ENCODE measurements around the gene INAVA. TPM values are rescaled to one million over a fixed set of nuclear protein-coding genes. Genes with fewer than 3 reads are reported as not detected.

Gene INAVA
- total and polyA plus RNA-seq, 2 donors (not counting 1 experiment from before 2014, with no cell fraction given): 0.06 to 0.34 TPM

DNA sequence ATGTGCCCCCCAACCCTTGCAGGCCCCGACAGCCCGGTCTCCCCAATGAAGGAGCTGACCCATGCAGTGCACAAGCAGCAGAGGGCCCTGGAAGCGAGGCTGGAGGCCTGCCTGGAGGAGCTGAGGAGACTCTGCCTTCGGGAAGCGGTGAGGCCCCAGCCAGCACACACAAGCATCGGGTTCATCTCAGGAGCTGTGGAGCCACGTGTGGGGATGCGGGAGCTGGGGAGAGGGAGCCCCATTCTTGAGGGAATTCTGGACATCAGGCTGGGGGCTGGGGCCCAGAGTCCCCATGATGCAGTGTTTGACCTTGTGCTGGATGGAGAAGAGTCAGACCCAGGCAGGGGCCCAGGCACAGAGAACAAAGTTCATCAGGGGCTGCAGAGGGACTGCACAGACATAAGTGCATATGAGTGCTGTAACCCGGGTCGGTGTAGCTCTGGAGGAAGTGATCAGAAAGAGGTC lies 4.8 kb downstream of the INAVA start:
- Histone ChIP-seq H3K4me1 (ENCODE audit: control insufficient read depth in 2 of 2, insufficient read depth in 2 of 2, low read length in 2 of 2) (peaks cover 5 to 20% of the 10 kb centered on the region in 2 donors), H3K4me2 (replicated peaks; ENCODE audit: low read depth, low read length, poor library complexity, severe bottlenecking) (no peak overlapping the region), H4K20me1 (ENCODE audit: control insufficient read depth, insufficient read depth, low read length, poor library complexity, severe bottlenecking) (no peaks in the 10 kb centered on the region), H2AFZ (ENCODE audit: insufficient read depth, low read depth, low read length, poor library complexity, severe bottlenecking) (no peak overlapping the region), H3K9me3 (ENCODE audit: control extremely low read depth in 1 of 3, control insufficient read depth in 2 of 3, insufficient read depth in 1 of 3, low read length in 2 of 3) (no peaks in the 10 kb centered on the region), H3K36me3 (replicated peaks in 1 of 2; ENCODE audit: control extremely low read depth in 1 of 2, control insufficient read depth in 1 of 2, extremely low read depth in 1 of 2, insufficient read depth in 2 of 2, low read length in 1 of 2) (no peaks in the 10 kb centered on the region), H3K27ac (ENCODE audit: low read length in 2 of 2) (no peak overlapping the region), H3K79me2 (ENCODE audit: control insufficient read depth, insufficient read depth, low read length) (no peaks in the 10 kb centered on the region), H3K27me3 (replicated peaks in 1 of 4; ENCODE audit: control extremely low read depth in 1 of 4, control insufficient read depth in 3 of 4, insufficient read depth in 4 of 4, low read length in 3 of 4) (peaks cover 0 to 4% (median under 1%) of the 10 kb centered on the region in 4 experiments), H3K9ac (ENCODE audit: low read length) (no peak overlapping the region), H3K4me3 (ENCODE audit: control extremely low read depth in 1 of 5, extremely low read depth in 1 of 5, insufficient read depth in 1 of 5, low read depth in 2 of 5, low read length in 4 of 5) (no peak overlapping the region)
- ChIA-PET POLR2A (no interaction called here), CTCF (no interaction called here)
- WGBS (ENCODE audit: insufficient coverage): 89% methylated on average over 10 of the region's 10 CpGs
- Mint-ChIP-seq H3K4me3 (no peak overlapping the region), H3K27ac (no peak overlapping the region), H3K27me3 (no peaks in the 10 kb centered on the region), H3K4me1 (peaks cover 23% of the 10 kb centered on the region), H3K9me3 (ENCODE audit: insufficient read depth) (no peaks in the 10 kb centered on the region)
- ATAC-seq (ENCODE audit: low read depth) (no peak), DNase-seq (no peak)
- intact Hi-C loops (cut with micrococcal nuclease): no loop called here
- TF ChIP-seq, protein P1, sequence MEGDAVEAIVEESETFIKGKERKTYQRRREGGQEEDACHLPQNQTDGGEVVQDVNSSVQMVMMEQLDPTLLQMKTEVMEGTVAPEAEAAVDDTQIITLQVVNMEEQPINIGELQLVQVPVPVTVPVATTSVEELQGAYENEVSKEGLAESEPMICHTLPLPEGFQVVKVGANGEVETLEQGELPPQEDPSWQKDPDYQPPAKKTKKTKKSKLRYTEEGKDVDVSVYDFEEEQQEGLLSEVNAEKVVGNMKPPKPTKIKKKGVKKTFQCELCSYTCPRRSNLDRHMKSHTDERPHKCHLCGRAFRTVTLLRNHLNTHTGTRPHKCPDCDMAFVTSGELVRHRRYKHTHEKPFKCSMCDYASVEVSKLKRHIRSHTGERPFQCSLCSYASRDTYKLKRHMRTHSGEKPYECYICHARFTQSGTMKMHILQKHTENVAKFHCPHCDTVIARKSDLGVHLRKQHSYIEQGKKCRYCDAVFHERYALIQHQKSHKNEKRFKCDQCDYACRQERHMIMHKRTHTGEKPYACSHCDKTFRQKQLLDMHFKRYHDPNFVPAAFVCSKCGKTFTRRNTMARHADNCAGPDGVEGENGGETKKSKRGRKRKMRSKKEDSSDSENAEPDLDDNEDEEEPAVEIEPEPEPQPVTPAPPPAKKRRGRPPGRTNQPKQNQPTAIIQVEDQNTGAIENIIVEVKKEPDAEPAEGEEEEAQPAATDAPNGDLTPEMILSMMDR (IDR thresholded peaks at IDR 0.05): no peak
- no peak for TF ChIP-seq EZH2 (IDR thresholded peaks at IDR 0.05; ENCODE audit: borderline replicate concordance, insufficient read depth, low read depth, low read length, poor library complexity, severe bottlenecking)

DNA sequence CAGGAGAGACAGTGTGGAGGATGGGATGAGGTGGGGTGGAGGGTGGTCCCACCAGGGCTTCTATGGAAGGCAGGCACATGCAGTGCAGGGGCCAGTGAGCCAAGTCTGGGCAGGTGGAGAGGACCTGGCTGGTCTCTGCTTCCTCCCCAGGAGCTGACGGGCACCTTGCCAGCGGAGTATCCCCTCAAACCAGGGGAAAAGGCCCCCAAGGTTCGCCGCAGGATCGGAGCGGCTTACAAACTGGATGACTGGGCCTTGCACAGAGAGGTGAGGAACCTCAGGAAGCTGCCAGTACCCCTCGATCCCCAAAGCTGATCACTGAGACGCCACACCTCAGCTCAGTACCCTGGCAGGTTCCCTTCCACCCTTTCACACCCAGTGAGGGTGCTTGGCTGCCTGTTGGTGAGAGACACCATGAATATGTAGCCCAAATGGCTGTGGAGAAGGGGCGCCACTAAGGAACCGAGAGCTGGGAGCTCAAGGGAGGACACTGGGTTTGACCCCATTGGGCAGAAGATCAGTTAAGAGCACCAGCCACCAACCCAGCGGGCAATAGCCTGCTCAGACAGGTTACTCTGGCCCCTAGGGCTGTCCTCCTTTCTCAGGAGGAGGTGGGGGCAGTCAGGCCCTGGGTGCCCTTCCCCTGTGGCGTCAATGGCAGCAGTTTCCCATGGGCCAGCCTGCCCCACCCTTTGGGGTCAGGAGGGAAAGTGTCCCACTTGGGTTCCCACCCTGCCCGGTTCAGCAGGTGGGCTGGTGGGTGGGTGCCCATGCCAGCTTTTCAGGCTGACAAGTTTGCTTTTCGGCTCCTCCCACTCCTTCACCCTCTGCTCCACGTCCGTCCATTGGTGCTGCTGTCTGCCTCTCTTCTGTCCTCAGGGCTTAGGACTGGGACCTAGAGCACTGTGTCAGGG lies 5.5 kb downstream of the INAVA start:
- peaks cover 5 to 19% of the 10 kb centered on the region in 2 donors for H3K4me1 ChIP-seq (ENCODE audit: control insufficient read depth in 2 of 2, insufficient read depth in 2 of 2, low read length in 2 of 2)
- no peak overlapping the region for H3K4me2 ChIP-seq (replicated peaks; ENCODE audit: low read depth, low read length, poor library complexity, severe bottlenecking)
- no peak overlapping the region for H3K27ac ChIP-seq (ENCODE audit: low read length in 2 of 2)
- POLR2A ChIA-PET: no interaction called here
- H3K9me3 ChIP-seq (ENCODE audit: control extremely low read depth in 1 of 3, control insufficient read depth in 2 of 3, insufficient read depth in 1 of 3, low read length in 2 of 3): no peaks in the 10 kb centered on the region
- Mint-ChIP-seq H3K4me3 (no peak overlapping the region), H3K9me3 (ENCODE audit: insufficient read depth) (no peaks in the 10 kb centered on the region), H3K27ac (no peak overlapping the region), H3K4me1 (peaks cover 23% of the 10 kb centered on the region), H3K27me3 (no peaks in the 10 kb centered on the region)
- intact Hi-C loops (cut with micrococcal nuclease): no loop called here
- no peaks in the 10 kb centered on the region for H3K36me3 ChIP-seq (replicated peaks in 1 of 2; ENCODE audit: control extremely low read depth in 1 of 2, control insufficient read depth in 1 of 2, extremely low read depth in 1 of 2, insufficient read depth in 2 of 2, low read length in 1 of 2)
- WGBS (ENCODE audit: insufficient coverage): 97% methylated on average over 14 of the region's 16 CpGs
- DNase-seq (no peak), ATAC-seq (ENCODE audit: low read depth) (no peak)
- CTCF ChIA-PET: no interaction called here
- H3K79me2 ChIP-seq (ENCODE audit: control insufficient read depth, insufficient read depth, low read length): no peaks in the 10 kb centered on the region
- TF ChIP-seq, protein P1 (IDR thresholded peaks at IDR 0.05): no peak
- no peak for TF ChIP-seq EZH2 (IDR thresholded peaks at IDR 0.05; ENCODE audit: borderline replicate concordance, insufficient read depth, low read depth, low read length, poor library complexity, severe bottlenecking)
- no peak overlapping the region for H2AFZ ChIP-seq (ENCODE audit: insufficient read depth, low read depth, low read length, poor library complexity, severe bottlenecking)
- no peaks in the 10 kb centered on the region for H3K27me3 ChIP-seq (replicated peaks in 1 of 4; ENCODE audit: control extremely low read depth in 1 of 4, control insufficient read depth in 3 of 4, insufficient read depth in 4 of 4, low read length in 3 of 4)
- no peaks in the 10 kb centered on the region for H4K20me1 ChIP-seq (ENCODE audit: control insufficient read depth, insufficient read depth, low read length, poor library complexity, severe bottlenecking)
- H3K9ac ChIP-seq (ENCODE audit: low read length): no peak overlapping the region
- H3K4me3 ChIP-seq (ENCODE audit: control extremely low read depth in 1 of 5, extremely low read depth in 1 of 5, insufficient read depth in 1 of 5, low read depth in 2 of 5, low read length in 4 of 5): no peak overlapping the region
